ENCODE data around the gene POLE4. TPM values are rescaled to one million over a fixed set of nuclear protein-coding genes. Genes with fewer than 3 reads are reported as not detected.

POLE4 gene
- total and polyA plus RNA-seq, 9 of the 15 experiments (the other 6 are each of a cell fraction or from before 2014, with no cell fraction given): 25.7 to 73.7 (median 57.3) TPM

DNA sequence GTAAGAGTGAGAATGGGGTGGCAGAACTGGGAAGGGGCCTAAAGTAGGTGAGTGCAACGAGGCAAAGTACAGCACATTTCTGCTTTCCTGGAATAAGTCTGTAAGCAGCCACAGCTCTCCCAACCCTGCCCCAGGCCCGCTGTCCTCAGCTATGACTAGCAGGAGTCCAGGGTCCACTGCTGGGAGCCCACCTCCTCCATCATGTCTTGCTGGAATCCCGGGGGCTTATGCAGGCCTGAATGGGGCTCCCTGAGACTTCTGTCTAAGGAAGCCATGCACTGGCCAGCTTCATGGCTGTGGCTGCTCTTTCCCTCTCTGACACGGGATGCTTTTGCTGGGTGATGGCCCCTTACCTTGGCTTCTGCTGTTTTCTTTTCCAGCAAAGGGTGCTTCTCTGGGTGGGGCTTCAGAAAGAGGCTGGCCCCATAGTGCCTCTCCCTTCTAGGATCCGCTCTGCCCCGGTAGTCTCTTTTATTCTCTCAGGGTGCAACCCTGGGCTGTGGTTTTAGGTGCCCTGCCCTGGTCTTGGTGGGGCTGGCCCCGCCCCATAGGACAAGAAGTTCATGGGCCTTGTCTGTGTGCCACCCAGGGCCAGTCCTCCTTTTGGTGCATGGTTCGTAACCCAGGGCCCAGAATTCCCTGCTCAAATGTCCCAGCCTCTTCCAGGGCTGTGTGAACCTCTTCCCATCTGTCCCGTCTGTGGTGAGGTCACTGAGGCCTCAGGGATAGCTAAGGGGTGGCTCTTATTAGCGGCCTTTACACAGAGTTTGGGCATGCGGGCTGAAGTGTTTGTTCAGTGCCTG is 33.8 kb upstream of the POLE4 start:
- peaks cover 0 to 16% of the 10 kb centered on the region in 2 experiments; a peak in 2 of 5 replicates for H3K27me3 ChIP-seq (ENCODE audit: control insufficient read depth in 2 of 2, insufficient read depth in 2 of 2, low read length in 2 of 2)
- in situ Hi-C loops (cut with MboI): no loop called here
- DNase-seq (ENCODE audit: extremely low read depth in 1 of 4, low spot score in 3 of 4): no peak
- no peaks in the 10 kb centered on the region for H3K9me1 ChIP-seq (ENCODE audit: control insufficient read depth, insufficient read depth, low read length)
- POLR2A ChIA-PET: no interaction called here
- 0 out of 2 replicates have a peak, but pooled peaks cover 3% of the 10 kb centered on the region for H4K20me1 ChIP-seq (replicated peaks; ENCODE audit: control insufficient read depth, insufficient read depth, low read length)
- WGBS (ENCODE audit: insufficient coverage, low coverage, missing lambda C conversion rate): 21% methylated on average over 11 of the region's 11 CpGs
- intact Hi-C loops (cut with micrococcal nuclease): loop anchor here (5.0 kb wide), 1 partner anchor 128 kb away; no protein-coding TSS in a partner anchor
- no TSS peak for BruUV-seq (replicated peaks)
- no peak overlapping the region for H3K4me2 ChIP-seq (ENCODE audit: insufficient read depth, low read length)
- peaks cover 4 to 5% of the 10 kb centered on the region in 2 experiments; a peak in 2 of 5 replicates for H3K4me1 ChIP-seq (replicated peaks in 1 of 2; ENCODE audit: control insufficient read depth in 2 of 2, insufficient read depth in 2 of 2, low read length in 2 of 2)
- CTCF ChIA-PET (ENCODE audit: low intra/inter-chr PET ratio): no interaction called here
- H3K9ac ChIP-seq (ENCODE audit: insufficient read depth in 1 of 2, low read depth in 2 of 2, low read length in 2 of 2): no peak overlapping the region
- H3K27ac ChIP-seq (ENCODE audit: extremely low read depth, low read depth, low read length): no peak overlapping the region
- ATAC-seq: no peak
- no peak overlapping the region for H3K4me3 ChIP-seq
- H3K9me3 ChIP-seq (replicated peaks; ENCODE audit: control insufficient read depth, insufficient read depth, low read depth, low read length): no peaks in the 10 kb centered on the region
- FAIRE-seq: no peak
- no peak overlapping the region for H2AFZ ChIP-seq (ENCODE audit: low read depth, low read length)
- H3K79me2 ChIP-seq (ENCODE audit: control insufficient read depth, insufficient read depth, low read length): no peaks in the 10 kb centered on the region
- H3K36me3 ChIP-seq (ENCODE audit: control insufficient read depth, insufficient read depth, low read length): no peaks in the 10 kb centered on the region
- TF ChIP-seq MIER1 (IDR thresholded peaks at IDR 0.05; ENCODE audit: low read depth) (no peak), TEAD2 (tag; IDR thresholded peaks at IDR 0.05) (no peak), NR1H2 (CRISPR knock-in tag; IDR thresholded peaks at IDR 0.05) (no peak), SMAD3 (CRISPR knock-in tag; conservative IDR thresholded peaks at IDR 0.05) (no peak), ATF7 (IDR thresholded peaks at IDR 0.05) (no peak), TBP (optimal IDR thresholded peaks at IDR 0.05; ENCODE audit: low read depth, low read length) (no peak), RFX1 (IDR thresholded peaks at IDR 0.05) (no peak), POLR3A (IDR thresholded peaks at IDR 0.05; ENCODE audit: borderline replicate concordance, extremely low read depth, insufficient read depth, insufficient read length) (no peak), CCAR2 (IDR thresholded peaks at IDR 0.05; ENCODE audit: low read depth, low read length) (no peak), ZNF197 (CRISPR knock-in tag; IDR thresholded peaks at IDR 0.05; ENCODE audit: low read depth) (no peak), ERF (CRISPR knock-in tag; IDR thresholded peaks at IDR 0.05) (no peak), ETS2 (tag; IDR thresholded peaks at IDR 0.05; ENCODE audit: borderline replicate concordance, poor library complexity, severe bottlenecking) (no peak), SREBF2 (CRISPR knock-in tag; IDR thresholded peaks at IDR 0.05) (no peak), ATF4 (CRISPR knock-in tag; IDR thresholded peaks at IDR 0.05) (no peak)
- TF ChIP-seq, protein P1, sequence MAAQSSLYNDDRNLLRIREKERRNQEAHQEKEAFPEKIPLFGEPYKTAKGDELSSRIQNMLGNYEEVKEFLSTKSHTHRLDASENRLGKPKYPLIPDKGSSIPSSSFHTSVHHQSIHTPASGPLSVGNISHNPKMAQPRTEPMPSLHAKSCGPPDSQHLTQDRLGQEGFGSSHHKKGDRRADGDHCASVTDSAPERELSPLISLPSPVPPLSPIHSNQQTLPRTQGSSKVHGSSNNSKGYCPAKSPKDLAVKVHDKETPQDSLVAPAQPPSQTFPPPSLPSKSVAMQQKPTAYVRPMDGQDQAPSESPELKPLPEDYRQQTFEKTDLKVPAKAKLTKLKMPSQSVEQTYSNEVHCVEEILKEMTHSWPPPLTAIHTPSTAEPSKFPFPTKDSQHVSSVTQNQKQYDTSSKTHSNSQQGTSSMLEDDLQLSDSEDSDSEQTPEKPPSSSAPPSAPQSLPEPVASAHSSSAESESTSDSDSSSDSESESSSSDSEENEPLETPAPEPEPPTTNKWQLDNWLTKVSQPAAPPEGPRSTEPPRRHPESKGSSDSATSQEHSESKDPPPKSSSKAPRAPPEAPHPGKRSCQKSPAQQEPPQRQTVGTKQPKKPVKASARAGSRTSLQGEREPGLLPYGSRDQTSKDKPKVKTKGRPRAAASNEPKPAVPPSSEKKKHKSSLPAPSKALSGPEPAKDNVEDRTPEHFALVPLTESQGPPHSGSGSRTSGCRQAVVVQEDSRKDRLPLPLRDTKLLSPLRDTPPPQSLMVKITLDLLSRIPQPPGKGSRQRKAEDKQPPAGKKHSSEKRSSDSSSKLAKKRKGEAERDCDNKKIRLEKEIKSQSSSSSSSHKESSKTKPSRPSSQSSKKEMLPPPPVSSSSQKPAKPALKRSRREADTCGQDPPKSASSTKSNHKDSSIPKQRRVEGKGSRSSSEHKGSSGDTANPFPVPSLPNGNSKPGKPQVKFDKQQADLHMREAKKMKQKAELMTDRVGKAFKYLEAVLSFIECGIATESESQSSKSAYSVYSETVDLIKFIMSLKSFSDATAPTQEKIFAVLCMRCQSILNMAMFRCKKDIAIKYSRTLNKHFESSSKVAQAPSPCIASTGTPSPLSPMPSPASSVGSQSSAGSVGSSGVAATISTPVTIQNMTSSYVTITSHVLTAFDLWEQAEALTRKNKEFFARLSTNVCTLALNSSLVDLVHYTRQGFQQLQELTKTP (IDR thresholded peaks at IDR 0.05; ENCODE audit: low read depth in 1 of 2, partially characterized antibody in 2 of 2): no peak
- TF ChIP-seq, protein P2, sequence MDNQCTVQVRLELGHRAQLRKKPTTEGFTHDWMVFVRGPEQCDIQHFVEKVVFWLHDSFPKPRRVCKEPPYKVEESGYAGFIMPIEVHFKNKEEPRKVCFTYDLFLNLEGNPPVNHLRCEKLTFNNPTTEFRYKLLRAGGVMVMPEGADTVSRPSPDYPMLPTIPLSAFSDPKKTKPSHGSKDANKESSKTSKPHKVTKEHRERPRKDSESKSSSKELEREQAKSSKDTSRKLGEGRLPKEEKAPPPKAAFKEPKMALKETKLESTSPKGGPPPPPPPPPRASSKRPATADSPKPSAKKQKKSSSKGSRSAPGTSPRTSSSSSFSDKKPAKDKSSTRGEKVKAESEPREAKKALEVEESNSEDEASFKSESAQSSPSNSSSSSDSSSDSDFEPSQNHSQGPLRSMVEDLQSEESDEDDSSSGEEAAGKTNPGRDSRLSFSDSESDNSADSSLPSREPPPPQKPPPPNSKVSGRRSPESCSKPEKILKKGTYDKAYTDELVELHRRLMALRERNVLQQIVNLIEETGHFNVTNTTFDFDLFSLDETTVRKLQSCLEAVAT (IDR thresholded peaks at IDR 0.05): no peak

Data from K562 (cell line).